HCT116 (cell line): ENCODE measurements around the gene HMX1. TPM values are rescaled to one million over a fixed set of nuclear protein-coding genes. Genes with fewer than 3 reads are reported as not detected.

Experiments
- ATAC-seq: fragments of 200-7000 bp; cut with Tn5 transposase; 2 replicates; pipeline ENCODE4 v1.9.1; 2020; ENCODE audit warnings: mild to moderate bottlenecking, moderate library complexity
- BruUV-seq: library from RNA; stranded (reverse); fragments of 400-500 nt; replicated peaks from 2 replicates; lab custom pipeline; 2021; lab: Mats Ljungman, UMichigan
- CTCF ChIA-PET: fragments of 300-600 bp; sonication (Branson Sonifier 250); formaldehyde crosslinking; loops from one replicate; lab custom pipeline; 2021; ENCODE audit warnings: antibody characterized with exemption; lab: Charles Lee
- POLR2A ChIA-PET: fragments of 300-600, 350-600 bp; sonication (Branson Sonifier 250); formaldehyde crosslinking; loops from one replicate; lab custom pipeline; 2021; ENCODE audit warnings: antibody characterized with exemption; lab: Charles Lee
- RAD21 ChIA-PET, 2 experiments: fragments of 300-600 bp; sonication (Branson Sonifier 250); formaldehyde crosslinking; loops; one replicate each; lab custom pipeline; 2023; ENCODE audit warnings: low total read pairs in 2 of 2; ENCODE audit not compliant: uncharacterized antibody in 2 of 2, unreplicated experiment in 2 of 2, low non-redundant PET in 1 of 2; lab: Charles Lee
- DNase-seq: peaks from one replicate; pipeline ENCODE4 v3.0.0-alpha.2; 2010; ENCODE audit warnings: low read depth, low spot score
- H2AFZ ChIP-seq: fragments of 200-600 bp; shearing (Covaris generic), sonication (generic); 2 replicates; pipeline ENCODE4 v1.6.1; 2017; ENCODE audit warnings: low read depth, mixed run types, mixed read lengths, antibody characterized with exemption, low read length; ENCODE audit not compliant: poor library complexity, severe bottlenecking
- H3K27ac ChIP-seq: 2 replicates; pipeline ENCODE4 v1.5.1; 2012; ENCODE audit warnings: low read depth, low read length
- H3K27me3 ChIP-seq: fragments of 200-600 bp; sonication (generic); 2 replicates; pipeline ENCODE4 v1.6.1; 2016; ENCODE audit warnings: mixed run types, low read length, mixed read lengths; ENCODE audit not compliant: insufficient read depth
- H3K36me3 ChIP-seq, 2 experiments: fragments of 200-500 bp in 1 of 2; fragments of 200-600 bp in 1 of 2; sonication (Bioruptor generic) in 1 of 2; sonication (generic) in 1 of 2; 2 replicates each; pipeline versions ENCODE4 v1.5.1 to v1.6.1; 2014 to 2016; ENCODE audit warnings: low read length in 2 of 2, inconsistent platforms in 1 of 2, mixed read lengths in 1 of 2, mixed run types in 1 of 2; ENCODE audit not compliant: insufficient read depth in 2 of 2, control insufficient read depth in 1 of 2
- H3K4me1 ChIP-seq, 2 experiments: fragments of 200-600 bp in 1 of 2; sonication (generic) in 1 of 2; 2 replicates each; pipeline versions ENCODE4 v1.5.1 to v1.6.1; 2012 to 2017; ENCODE audit warnings: low read length in 2 of 2, inconsistent platforms in 1 of 2, mild to moderate bottlenecking in 1 of 2, mixed read lengths in 1 of 2, mixed run types in 1 of 2, moderate library complexity in 1 of 2; ENCODE audit not compliant: insufficient read depth in 2 of 2, control insufficient read depth in 1 of 2
- H3K4me2 ChIP-seq: fragments of 200-600 bp; sonication (generic); 2 replicates; pipeline ENCODE4 v1.6.1; 2017; ENCODE audit warnings: mixed run types, low read length, mixed read lengths
- H3K4me3 ChIP-seq, 2 experiments: fragments of 200-600 bp in 1 of 2; sonication (generic) in 1 of 2; replicated peaks in 1 of 2; 2 replicates each; pipeline ENCODE4 v1.5.1; 2011 to 2016; ENCODE audit warnings: low read length in 2 of 2, control low read depth in 1 of 2, low read depth in 1 of 2, mild to moderate bottlenecking in 1 of 2, mixed read lengths in 1 of 2, mixed run types in 1 of 2
- H3K79me2 ChIP-seq: fragments of 200-600 bp; sonication (generic); 2 replicates; pipeline ENCODE4 v1.6.1; 2017; ENCODE audit warnings: mild to moderate bottlenecking, mixed run types, low read length, moderate library complexity, mixed read lengths; ENCODE audit not compliant: insufficient read depth
- H3K9ac ChIP-seq: fragments of 200-600 bp; sonication (generic); 2 replicates; pipeline ENCODE4 v1.6.1; 2016; ENCODE audit warnings: low read length, mixed read lengths
- H3K9me2 ChIP-seq: fragments of 200-600 bp; sonication (generic), shearing (Covaris generic); 2 replicates; pipeline ENCODE4 v1.6.1; 2017; ENCODE audit warnings: mixed run types, mild to moderate bottlenecking, moderate library complexity; ENCODE audit not compliant: insufficient read depth
- H3K9me3 ChIP-seq, 2 experiments: fragments of 200-500 bp in 1 of 2; fragments of 200-600 bp in 1 of 2; sonication (Bioruptor generic) in 1 of 2; sonication (generic) in 1 of 2; 2 replicates each; pipeline ENCODE4 v1.6.1; 2014 to 2017; ENCODE audit warnings: low read length in 2 of 2, mixed read lengths in 2 of 2, inconsistent platforms in 1 of 2, low read depth in 1 of 2, mild to moderate bottlenecking in 1 of 2, mixed run types in 1 of 2, moderate library complexity in 1 of 2; ENCODE audit not compliant: control insufficient read depth in 1 of 2, insufficient read depth in 1 of 2
- H4K20me1 ChIP-seq: fragments of 200-600 bp; sonication (generic), shearing (Covaris generic); 2 replicates; pipeline ENCODE4 v1.6.1; 2017; ENCODE audit warnings: mixed run types, mild to moderate bottlenecking, moderate library complexity; ENCODE audit not compliant: insufficient read depth
- CBX3 ChIP-seq: IDR thresholded peaks from 2 replicates; pipeline ENCODE4 v1.6.1; 2012; ENCODE audit warnings: low read depth
- CEBPB ChIP-seq: IDR thresholded peaks from 2 replicates; pipeline ENCODE4 v1.6.1; 2012; ENCODE audit warnings: low read depth
- EGR1 ChIP-seq: IDR thresholded peaks from 2 replicates; pipeline ENCODE4 v1.6.1; 2012; ENCODE audit warnings: low read depth
- ELF1 ChIP-seq: IDR thresholded peaks from 2 replicates; pipeline ENCODE4 v1.6.1; 2012; ENCODE audit warnings: low read depth, borderline replicate concordance
- FOSL1 ChIP-seq: IDR thresholded peaks from 2 replicates; pipeline ENCODE4 v1.6.1; 2012; ENCODE audit warnings: low read depth
- JUND ChIP-seq: IDR thresholded peaks from 2 replicates; pipeline ENCODE4 v1.6.1; 2012
- POLR2A ChIP-seq: IDR thresholded peaks from 2 replicates; pipeline ENCODE4 v1.7.0; 2011; ENCODE audit warnings: borderline replicate concordance; ENCODE audit not compliant: insufficient read depth, insufficient read length; ENCODE audit errors: extremely low read depth
- POLR2AphosphoS5 ChIP-seq: IDR thresholded peaks from 2 replicates; pipeline ENCODE4 v1.6.1; 2011; ENCODE audit warnings: mild to moderate bottlenecking, low read depth, low read length, moderate library complexity
- SP1 ChIP-seq: IDR thresholded peaks from 2 replicates; pipeline ENCODE4 v1.6.1; 2012; ENCODE audit warnings: low read depth
- SRF ChIP-seq: IDR thresholded peaks from 2 replicates; pipeline ENCODE4 v1.6.1; 2012; ENCODE audit warnings: low read depth
- TCF7L2 ChIP-seq: IDR thresholded peaks from 2 replicates; pipeline ENCODE4 v1.7.0; 2011; ENCODE audit warnings: borderline replicate concordance, inconsistent platforms; ENCODE audit not compliant: insufficient read depth, insufficient read length; ENCODE audit errors: extremely low read depth
- YY1 ChIP-seq: IDR thresholded peaks from 2 replicates; pipeline ENCODE4 v1.6.1; 2011; ENCODE audit warnings: low read length, low read depth, moderate library complexity, mild to moderate bottlenecking; ENCODE audit not compliant: insufficient replicate concordance; ENCODE audit errors: extremely low read depth
- ZFX ChIP-seq: fragments of 450-650 bp; IDR thresholded peaks from 2 replicates; pipeline ENCODE4 v1.6.1; 2017
- ZNF274 ChIP-seq: fragments of 200-500 bp; sonication (Bioruptor generic); IDR thresholded peaks from 2 replicates; pipeline ENCODE4 v1.6.1; 2014; ENCODE audit warnings: mild to moderate bottlenecking, low read depth, low read length, inconsistent platforms
- intact Hi-C: fragments of 100-400 bp; cut with micrococcal nuclease; formaldehyde crosslinking; loops from 2 replicates; pipeline ENCODE4 v1.10.0; 2022
- total RNA-seq: library from RNA; stranded (reverse); gene quantifications from one replicate; pipeline ENCODE4 v1.2.1, GENCODE V29; 2021; ENCODE audit not compliant: unreplicated experiment
- TF ChIP-seq, protein P1 (sequence below): IDR thresholded peaks from 2 replicates; pipeline ENCODE4 v1.6.1; 2012
- TF ChIP-seq, protein P2 (sequence below): IDR thresholded peaks from 2 replicates; pipeline ENCODE4 v1.6.1; 2012
- TF ChIP-seq, protein P3 (sequence below): IDR thresholded peaks from 2 replicates; pipeline ENCODE4 v1.6.1; 2011; ENCODE audit warnings: mild to moderate bottlenecking, low read length, moderate library complexity; ENCODE audit not compliant: insufficient replicate concordance; ENCODE audit errors: extremely low read depth
- TF ChIP-seq, protein P4 (sequence below): IDR thresholded peaks from 2 replicates; pipeline ENCODE4 v1.6.1; 2012; ENCODE audit warnings: low read depth

Gene HMX1
- total RNA-seq, 1 experiment from 2014 or later, result 0.39 TPM

DNA sequence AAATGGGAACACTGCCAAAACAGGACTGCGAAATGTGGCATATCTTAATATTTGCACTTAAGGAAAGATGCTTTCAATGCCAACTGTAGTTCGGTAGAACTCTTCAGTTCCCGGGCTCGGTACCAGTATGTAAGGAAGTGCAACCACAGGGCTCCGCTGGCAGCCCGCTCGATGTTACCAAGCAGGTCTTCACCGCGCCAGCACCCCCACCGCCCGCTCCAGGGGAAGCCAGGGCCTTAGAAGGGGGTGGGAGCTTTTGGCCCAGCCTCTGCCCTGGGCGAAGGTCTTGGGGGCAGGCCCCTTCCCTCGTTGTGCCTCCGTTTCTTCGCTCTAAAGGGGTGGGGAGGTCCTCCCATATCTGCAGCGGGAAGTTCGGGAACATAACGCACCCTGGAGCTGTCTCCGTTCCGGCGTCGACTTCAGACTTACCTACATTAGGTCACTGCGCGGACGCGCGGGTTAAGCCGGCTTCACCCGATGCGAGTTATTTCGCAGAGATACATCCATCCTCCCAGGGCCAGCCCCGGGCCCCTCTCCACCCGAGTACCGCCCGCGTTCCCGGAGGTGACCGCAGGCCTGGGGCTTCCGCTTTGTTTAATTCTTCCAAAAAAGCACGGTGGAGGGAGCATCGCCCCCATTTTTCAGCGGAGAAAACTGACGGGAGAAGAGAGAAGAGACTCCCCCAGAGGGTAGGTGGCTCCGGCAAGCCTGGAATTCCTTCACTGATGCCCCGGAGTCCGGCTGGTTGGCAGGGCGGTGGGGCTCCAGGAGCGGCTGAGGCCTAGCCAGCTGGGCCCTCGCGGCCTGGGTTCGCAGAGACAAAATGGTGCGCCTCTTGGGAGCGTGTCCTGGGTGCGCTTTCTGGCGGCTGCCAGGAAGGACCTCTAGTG is 1.0 kb upstream of the HMX1 start:
- Histone ChIP-seq H2AFZ (no peak overlapping the region), H3K36me3 (no peaks in the 10 kb centered on the region), H4K20me1 (no peaks in the 10 kb centered on the region), H3K9me2 (no peaks in the 10 kb centered on the region)
- ChIA-PET RAD21 (no interaction called here), CTCF (no interaction called here)
- no peak for DNase-seq
- TF ChIP-seq SRF (no peak), CEBPB (no peak), YY1 (no peak), ZFX (no peak), TCF7L2 (no peak), SP1 (no peak), POLR2AphosphoS5 (no peak), CBX3 (no peak), JUND (no peak), FOSL1 (no peak), POLR2A (no peak), EGR1 (no peak), ZNF274 (no peak), ELF1 (no peak)
- TF ChIP-seq, protein P1, sequence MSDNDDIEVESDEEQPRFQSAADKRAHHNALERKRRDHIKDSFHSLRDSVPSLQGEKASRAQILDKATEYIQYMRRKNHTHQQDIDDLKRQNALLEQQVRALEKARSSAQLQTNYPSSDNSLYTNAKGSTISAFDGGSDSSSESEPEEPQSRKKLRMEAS, result no peak
- TF ChIP-seq, protein P2, sequence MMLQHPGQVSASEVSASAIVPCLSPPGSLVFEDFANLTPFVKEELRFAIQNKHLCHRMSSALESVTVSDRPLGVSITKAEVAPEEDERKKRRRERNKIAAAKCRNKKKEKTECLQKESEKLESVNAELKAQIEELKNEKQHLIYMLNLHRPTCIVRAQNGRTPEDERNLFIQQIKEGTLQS, result no peak
- TF ChIP-seq, protein P3, sequence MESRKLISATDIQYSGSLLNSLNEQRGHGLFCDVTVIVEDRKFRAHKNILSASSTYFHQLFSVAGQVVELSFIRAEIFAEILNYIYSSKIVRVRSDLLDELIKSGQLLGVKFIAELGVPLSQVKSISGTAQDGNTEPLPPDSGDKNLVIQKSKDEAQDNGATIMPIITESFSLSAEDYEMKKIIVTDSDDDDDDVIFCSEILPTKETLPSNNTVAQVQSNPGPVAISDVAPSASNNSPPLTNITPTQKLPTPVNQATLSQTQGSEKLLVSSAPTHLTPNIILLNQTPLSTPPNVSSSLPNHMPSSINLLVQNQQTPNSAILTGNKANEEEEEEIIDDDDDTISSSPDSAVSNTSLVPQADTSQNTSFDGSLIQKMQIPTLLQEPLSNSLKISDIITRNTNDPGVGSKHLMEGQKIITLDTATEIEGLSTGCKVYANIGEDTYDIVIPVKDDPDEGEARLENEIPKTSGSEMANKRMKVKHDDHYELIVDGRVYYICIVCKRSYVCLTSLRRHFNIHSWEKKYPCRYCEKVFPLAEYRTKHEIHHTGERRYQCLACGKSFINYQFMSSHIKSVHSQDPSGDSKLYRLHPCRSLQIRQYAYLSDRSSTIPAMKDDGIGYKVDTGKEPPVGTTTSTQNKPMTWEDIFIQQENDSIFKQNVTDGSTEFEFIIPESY, result no peak
- TF ChIP-seq, protein P4, sequence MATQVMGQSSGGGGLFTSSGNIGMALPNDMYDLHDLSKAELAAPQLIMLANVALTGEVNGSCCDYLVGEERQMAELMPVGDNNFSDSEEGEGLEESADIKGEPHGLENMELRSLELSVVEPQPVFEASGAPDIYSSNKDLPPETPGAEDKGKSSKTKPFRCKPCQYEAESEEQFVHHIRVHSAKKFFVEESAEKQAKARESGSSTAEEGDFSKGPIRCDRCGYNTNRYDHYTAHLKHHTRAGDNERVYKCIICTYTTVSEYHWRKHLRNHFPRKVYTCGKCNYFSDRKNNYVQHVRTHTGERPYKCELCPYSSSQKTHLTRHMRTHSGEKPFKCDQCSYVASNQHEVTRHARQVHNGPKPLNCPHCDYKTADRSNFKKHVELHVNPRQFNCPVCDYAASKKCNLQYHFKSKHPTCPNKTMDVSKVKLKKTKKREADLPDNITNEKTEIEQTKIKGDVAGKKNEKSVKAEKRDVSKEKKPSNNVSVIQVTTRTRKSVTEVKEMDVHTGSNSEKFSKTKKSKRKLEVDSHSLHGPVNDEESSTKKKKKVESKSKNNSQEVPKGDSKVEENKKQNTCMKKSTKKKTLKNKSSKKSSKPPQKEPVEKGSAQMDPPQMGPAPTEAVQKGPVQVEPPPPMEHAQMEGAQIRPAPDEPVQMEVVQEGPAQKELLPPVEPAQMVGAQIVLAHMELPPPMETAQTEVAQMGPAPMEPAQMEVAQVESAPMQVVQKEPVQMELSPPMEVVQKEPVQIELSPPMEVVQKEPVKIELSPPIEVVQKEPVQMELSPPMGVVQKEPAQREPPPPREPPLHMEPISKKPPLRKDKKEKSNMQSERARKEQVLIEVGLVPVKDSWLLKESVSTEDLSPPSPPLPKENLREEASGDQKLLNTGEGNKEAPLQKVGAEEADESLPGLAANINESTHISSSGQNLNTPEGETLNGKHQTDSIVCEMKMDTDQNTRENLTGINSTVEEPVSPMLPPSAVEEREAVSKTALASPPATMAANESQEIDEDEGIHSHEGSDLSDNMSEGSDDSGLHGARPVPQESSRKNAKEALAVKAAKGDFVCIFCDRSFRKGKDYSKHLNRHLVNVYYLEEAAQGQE, result no peak
- TF ChIP-seq, all 23 proteins: peak for 0
- no TSS peak for BruUV-seq
- no peak for ATAC-seq
- H3K4me2 ChIP-seq, result no peak overlapping the region
- H3K27ac ChIP-seq, result no peak overlapping the region
- peaks cover 7% of the 10 kb centered on the region; the same call in 1 of the 2 replicates for H3K27me3 ChIP-seq
- intact Hi-C loops, result no loop called here
- POLR2A ChIA-PET, result no interaction called here
- no peak overlapping the region for H3K9ac ChIP-seq
- H3K4me1 ChIP-seq, result no peaks in the 10 kb centered on the region
- no peaks in the 10 kb centered on the region for H3K79me2 ChIP-seq
- H3K4me3 ChIP-seq, result no peak overlapping the region
- H3K9me3 ChIP-seq, result no peaks in the 10 kb centered on the region
